Heart right ventricle (tissue), 16 donors: ENCODE measurements around the gene ATP5PD. TPM values are rescaled to one million over a fixed set of nuclear protein-coding genes. Genes with fewer than 3 reads are reported as not detected.

Experiments used
- ATAC-seq, 8 donors: fragments of 200-7000 bp; cut with Tn5 transposase; one replicate each; pipeline ENCODE4 v1.9.1; 2020; ENCODE audit warnings: mild to moderate bottlenecking in 8 of 8, moderate library complexity in 8 of 8, moderate number of reproducible peaks in 1 of 8
- DNase-seq, 2 donors: peaks; one replicate each; pipeline ENCODE4 v3.0.0-alpha.2; 2020
- H3K27ac ChIP-seq, 10 donors: fragments of 200-600 bp; sonication (generic) in 2 of 10; one replicate each; pipeline versions ENCODE4 v1.5.0 to v1.8.0; 2020 to 2022; ENCODE audit warnings: mild to moderate bottlenecking in 3 of 10
- H3K27me3 ChIP-seq, 7 donors: fragments of 200-600 bp; one replicate each; pipeline ENCODE4 v1.8.0; 2021 to 2022; ENCODE audit warnings: mild to moderate bottlenecking in 2 of 7
- H3K36me3 ChIP-seq, 9 donors: fragments of 200-600 bp; sonication (generic) in 1 of 9; one replicate each; pipeline versions ENCODE4 v1.5.0 to v1.8.0; 2020 to 2022; ENCODE audit warnings: mild to moderate bottlenecking in 2 of 9
- H3K4me1 ChIP-seq, 9 donors: fragments of 200-600 bp; sonication (generic) in 1 of 9; one replicate each; pipeline versions ENCODE4 v1.5.0 to v1.8.0; 2020 to 2022; ENCODE audit warnings: mild to moderate bottlenecking in 4 of 9
- H3K4me3 ChIP-seq, 10 donors: fragments of 200-600 bp; sonication (generic) in 2 of 10; one replicate each; pipeline versions ENCODE4 v1.5.0 to v1.8.0; 2020 to 2022; ENCODE audit warnings: mild to moderate bottlenecking in 7 of 10, moderate library complexity in 2 of 10
- H3K9me3 ChIP-seq, 11 donors: fragments of 200-600 bp in 10 of 11; sonication (generic) in 2 of 11; one replicate each; pipeline versions ENCODE4 v1.5.0 to v1.8.0; 2013 to 2022; ENCODE audit warnings: mild to moderate bottlenecking in 2 of 11, control low read depth in 1 of 11, moderate library complexity in 1 of 11
- CTCF ChIP-seq, 9 donors: fragments of 200-600 bp; sonication (generic) in 2 of 9; IDR thresholded peaks; one replicate each; pipeline versions ENCODE4 v1.5.0 to v1.8.0; 2021 to 2022; ENCODE audit warnings: antibody characterized with exemption in 9 of 9, mild to moderate bottlenecking in 5 of 9, moderate library complexity in 1 of 9
- WGBS, 2 donors: extraction: QIAGEN DNeasy Blood & Tissue Kit; methylation state at CpG; one replicate each; pipeline ENCODE4 v1.1.7; 2013; ENCODE audit warnings: inconsistent platforms in 1 of 2; 5-methylcytosine and 5-hydroxymethylcytosine counted together
- intact Hi-C, 10 donors: fragments of 100-400 bp; cut with DNase I; formaldehyde crosslinking; loops; one replicate each; pipeline versions ENCODE4 v1.11.1 to v1.14.2; 2022
- polyA plus RNA-seq, 2 donors: library from polyadenylated mRNA; stranded (reverse); fragments of 200-250 nt; gene quantifications; one replicate each; pipeline ENCODE4 v1.2.3, GENCODE V29; 2013
- total RNA-seq, 10 donors: library from RNA; stranded (reverse); fragmentation: NEBNext Ultra II Directional in 3 of 10; extraction: Animal tissue kit (Norgen Biotek cat#: 25700) in 3 of 10; gene quantifications; one replicate each; pipeline versions ENCODE4 v1.2.1 to v1.2.4, GENCODE V29; 2021 to 2023
- donor health status: Arrhythmogenic right ventricular cardiomyopathy.
- donor health status: ischemic (EF 13 %, LVEDD 7.1; RV severe dilation, severe dysfunction).
- donor health status: healthy with polysubstance abuse.
- donor health status: DM: no; HTN: yes; CAD: no.
- donor health status: DM: no; HTN: no; CAD: no.
- donor health status: ischemic (EF 25% LVEDD 6.9; RV normal size, moderate dysfunction).
- donor health status: ischemic (EF 25% LVEDD 5.7; RV mildly dilated, moderate dysfunction).
- donor health status: healthy.
- donor health status: DM: yes; HTN: yes; CAD: no.
- donor health status: Ischemic cardiomyopathy.
- donor health status: ischemic (EF 35%, LVEDD 5.7; RV mildly dilated, moderate dysfunction).
- donor health status: nonischemic (EF 11% LVEDD 7.7; RV severe dilation, severe dysfunction).
- donor health status: DM: yes; HTN: yes; CAD: no.
- donor health status: PGD.
- donor health status: ischemic (EF 29% LVEDD 5.4; RV normal size, mild dysfunction).
- donor health status: nonischemic (EF 23%, LVEDD 6.1; RV moderate dilation, normal function).

Gene ATP5PD
- total and polyA plus RNA-seq, 12 donors = 678 to 2,296 (median 875) TPM

DNA sequence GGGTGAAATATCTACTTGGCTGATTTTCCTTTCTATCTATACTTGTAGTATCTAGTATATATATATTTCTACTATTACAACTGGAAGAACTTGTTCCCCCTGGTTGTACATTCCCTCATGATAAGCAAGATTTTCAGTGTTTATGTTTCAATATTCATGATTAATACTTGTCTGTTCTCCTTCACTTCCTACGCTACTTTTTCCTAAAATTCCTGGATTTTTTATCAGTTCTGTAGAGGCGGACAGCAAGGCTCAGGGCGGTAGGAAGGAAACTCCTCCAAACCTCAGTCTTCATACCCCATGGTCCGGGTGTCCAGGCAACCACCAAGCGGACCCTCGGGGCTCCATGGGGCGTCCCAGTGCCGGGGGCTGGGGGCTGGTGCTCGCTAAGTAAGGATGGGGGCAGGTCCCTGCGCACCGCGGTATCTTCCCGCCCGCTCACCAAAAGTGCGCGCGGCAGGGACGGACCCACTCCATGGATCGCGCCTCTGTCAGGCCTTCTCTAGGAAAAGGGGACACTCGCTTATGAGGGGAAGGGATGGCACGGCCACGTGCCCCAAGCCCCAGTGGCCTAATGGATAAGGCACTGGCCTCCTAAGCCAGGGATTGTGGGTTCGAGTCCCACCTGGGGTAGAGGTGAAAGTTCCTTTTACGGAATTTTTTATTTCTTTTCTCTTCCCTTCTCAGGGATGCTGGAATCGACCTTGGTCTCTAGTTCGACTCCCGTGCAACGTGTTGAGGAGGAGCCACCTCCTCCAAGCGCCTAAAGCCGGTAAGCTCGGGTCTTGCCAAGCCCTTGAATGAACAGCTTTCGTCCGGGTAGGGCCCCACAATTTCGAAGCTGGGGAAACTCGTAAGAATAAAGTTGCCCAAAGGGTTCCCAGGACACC, 13.2 kb downstream of the ATP5PD start:
- whole genome bisulfite sequencing, 2 donors = 1% methylated on average over 36 of the region's 36 CpGs
- H3K36me3 ChIP-seq = peaks cover 0 to 11% (median 0%) of the 10 kb centered on the region in 9 donors
- peaks cover 0 to 13% (median 0%) of the 10 kb centered on the region in 11 donors for H3K9me3 ChIP-seq
- peak; percentile 91 to 95 for DNase-seq
- H3K27me3 ChIP-seq = no peaks in the 10 kb centered on the region
- H3K4me3 ChIP-seq = peak overlapping the region; percentile 8 to 72 (median 66)
- peak; percentile 49 to 83 (median 80) for ATAC-seq
- intact Hi-C loops = loop anchor here in 4 of 10 donors (2.0 to 10.0 kb wide), 4 partner anchors 45 to 71 kb away; partner anchors contain the start of gene CDR2L (in 1 of the 4)
- peaks cover 0 to 54% (median 44%) of the 10 kb centered on the region in 9 donors for H3K4me1 ChIP-seq
- peak overlapping the region in 9 of 10 donors; percentile 64 to 90 (median 84) for H3K27ac ChIP-seq
- TF ChIP-seq CTCF (IDR thresholded peaks at IDR 0.05) = no peak

DNA sequence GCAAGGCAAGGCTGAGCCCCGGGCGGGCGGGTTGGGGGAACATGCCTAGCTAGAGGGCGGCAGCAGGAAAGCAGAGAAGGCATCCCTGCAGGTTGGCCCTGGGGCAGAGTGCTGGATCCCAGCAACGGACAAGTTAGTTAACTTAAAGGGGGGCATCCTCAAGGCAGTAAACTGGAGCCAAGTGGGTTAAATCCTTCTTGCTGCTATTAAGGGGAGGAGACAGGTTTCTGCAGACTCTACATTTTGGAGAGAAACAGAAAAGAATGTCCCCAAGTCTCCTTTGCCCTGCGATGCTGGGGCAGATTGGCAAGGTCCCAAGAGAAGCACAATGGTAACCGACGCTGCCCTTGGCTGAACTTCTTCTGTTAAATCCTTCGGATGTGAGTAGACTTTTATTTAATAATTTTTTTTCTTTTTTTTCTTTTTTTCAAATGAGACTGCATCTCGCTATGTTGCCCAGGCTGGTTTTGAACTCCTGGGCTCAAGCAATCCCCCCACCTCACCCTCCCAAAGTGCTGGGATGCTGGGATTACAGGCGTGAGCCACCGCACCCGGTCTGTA, 14.0 kb downstream of the ATP5PD start:
- 7 to 12% methylated on average over 13 of the region's 13 CpGs for WGBS, 2 donors
- no peak for TF ChIP-seq CTCF (IDR thresholded peaks at IDR 0.05)
- ATAC-seq = no peak
- Histone ChIP-seq H3K27ac (peak overlapping the region in 9 of 10 donors; percentile 21 to 90 (median 52)), H3K4me3 (peak overlapping the region in 9 of 10 donors; percentile 14 to 72 (median 66)), H3K27me3 (no peaks in the 10 kb centered on the region), H3K36me3 (peaks cover 0 to 4% (median 0%) of the 10 kb centered on the region in 9 donors), H3K9me3 (peaks cover 0 to 13% (median 0%) of the 10 kb centered on the region in 11 donors), H3K4me1 (peaks cover 0 to 54% (median 44%) of the 10 kb centered on the region in 9 donors)
- DNase-seq = peak in 1 of 2 donors; percentile 52
- intact Hi-C loops = loop anchor here in 4 of 10 donors (2.0 to 10.0 kb wide), 4 partner anchors 44 to 70 kb away; partner anchors contain the start of gene CDR2L (in 1 of the 4)

DNA sequence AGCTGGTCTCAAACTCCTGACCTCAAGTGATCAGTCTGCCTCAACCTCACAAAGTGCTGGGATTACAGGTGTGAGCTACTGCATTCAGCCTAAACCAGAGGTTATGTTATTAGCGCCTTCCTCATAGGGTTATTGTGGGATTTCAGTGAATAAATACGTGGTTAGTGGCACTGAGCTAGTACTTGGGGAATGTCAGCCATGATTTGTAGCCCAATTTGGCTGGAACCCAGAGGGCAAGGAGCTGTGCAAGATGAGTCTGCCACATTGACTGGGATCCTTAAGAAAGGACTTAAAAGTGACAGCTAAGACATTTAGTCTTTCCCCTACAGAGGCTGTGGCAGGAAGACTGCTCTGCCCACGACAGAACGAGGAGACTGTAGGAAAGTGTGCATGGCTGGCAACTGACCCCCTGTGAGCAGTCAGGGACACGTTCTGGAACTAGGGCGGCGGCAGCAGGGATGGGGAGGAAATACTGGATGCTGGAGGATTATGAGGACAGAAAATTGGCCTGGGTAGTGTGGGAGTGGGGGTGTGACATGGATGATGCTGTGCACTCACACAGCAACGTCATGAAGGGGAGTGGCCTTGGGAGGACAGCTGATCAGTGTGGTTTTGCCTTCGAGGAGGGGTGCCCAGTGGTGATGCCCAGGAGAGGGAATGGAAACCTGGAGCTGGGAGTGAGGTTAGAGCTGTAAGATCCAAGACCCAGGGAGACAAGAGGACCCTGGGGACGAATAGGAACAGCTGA, 14.6 kb downstream of the ATP5PD start:
- no peaks in the 10 kb centered on the region for H3K27me3 ChIP-seq
- 22% methylated on average over 10 of the region's 10 CpGs for WGBS, 2 donors
- H3K36me3 ChIP-seq = no peaks in the 10 kb centered on the region
- H3K4me1 ChIP-seq = peaks cover 0 to 52% (median 43%) of the 10 kb centered on the region in 9 donors
- peaks cover 0 to 13% (median 0%) of the 10 kb centered on the region in 11 donors for H3K9me3 ChIP-seq
- H3K4me3 ChIP-seq = peak overlapping the region in 9 of 10 donors; percentile 14 to 72 (median 66)
- ATAC-seq = peak in 5 of 8 donors; percentile 22 to 32 (median 28)
- DNase-seq = peak; percentile 38 to 84
- no peak for TF ChIP-seq CTCF (IDR thresholded peaks at IDR 0.05)
- intact Hi-C loops = loop anchor here in 4 of 10 donors (2.0 to 10.0 kb wide), 4 partner anchors 43 to 70 kb away; partner anchors contain the start of gene CDR2L (in 1 of the 4)
- H3K27ac ChIP-seq = peak overlapping the region in 9 of 10 donors; percentile 21 to 90 (median 52)
